ENCODE measurements around the gene MPO. TPM values are rescaled to one million over a fixed set of nuclear protein-coding genes. Genes with fewer than 3 reads are reported as not detected.

The MPO gene
- polyA plus RNA-seq, 1 experiment, result not detected

- H3K9me3 ChIP-seq (ENCODE audit: control insufficient read depth, insufficient read depth, low read length), result no peaks in the 10 kb centered on the region
- DNase-seq (ENCODE audit: low read depth, low spot score), result no peak
- no peak for TF ChIP-seq CTCF (IDR thresholded peaks at IDR 0.05; ENCODE audit: low read depth, low read length)
- ChIA-PET POLR2A (no interaction called here), CTCF (interaction anchor here (1.4 to 4.1 kb wide), 2 partner anchors 24 to 26 kb away, joined by 3 to 25 read pairs; no protein-coding TSS in a partner anchor)
- no peak overlapping the region for H3K27ac ChIP-seq (ENCODE audit: low read depth, low read length)
- H3K27me3 ChIP-seq (ENCODE audit: control insufficient read depth, insufficient read depth, low read length), result peaks cover 12% of the 10 kb centered on the region
- no peak overlapping the region for H3K4me3 ChIP-seq (ENCODE audit: low read depth, low read length)
These were observed 56.4 kb downstream of the MPO start for GRCh38 chr17:58224315-58224714.

Other genes with a start within 250 kb of the MPO start
- 16.7 and 18.2 TPM in 2 replicates for gene DYNLL2, start 197.5 kb downstream of the MPO start, polyA plus RNA-seq (2011; rRNA removed)
- gene OR4D1, start 132.6 kb downstream of the MPO start, polyA plus RNA-seq (2011; rRNA removed), result not detected in 2 replicates
- not detected in 2 replicates for gene OR4D2, start 114.0 kb downstream of the MPO start, polyA plus RNA-seq (2011; rRNA removed)
- gene EPX, start 88.2 kb downstream of the MPO start, polyA plus RNA-seq (2011; rRNA removed), result not detected in 2 replicates
- 13.5 and 14.4 TPM in 2 replicates for gene MKS1, start 61.7 kb downstream of the MPO start, polyA plus RNA-seq (2011; rRNA removed)
- not detected in 2 replicates for gene LPO, start 42.4 kb downstream of the MPO start, polyA plus RNA-seq (2011; rRNA removed)
- 1.5 and 1.7 TPM in 2 replicates for gene TSPOAP1, start 47.9 kb upstream of the MPO start, polyA plus RNA-seq (2011; rRNA removed)
- gene SUPT4H1, start 71.3 kb upstream of the MPO start, polyA plus RNA-seq (2011; rRNA removed), result 178 and 191 TPM in 2 replicates
- not detected in 2 replicates for gene RNF43, start 136.6 kb upstream of the MPO start, polyA plus RNA-seq (2011; rRNA removed)
- gene HSF5, start 207.5 kb upstream of the MPO start, polyA plus RNA-seq (2011; rRNA removed), result not detected in 2 replicates
- gene MTMR4, start 233.7 kb upstream of the MPO start, polyA plus RNA-seq (2011; rRNA removed), result 28.3 and 33.5 TPM in 2 replicates